ENCODE results near the gene UBAC2.

- no peak for TF ChIP-seq EZH2 (IDR thresholded peaks at IDR 0.05; ENCODE audit: borderline replicate concordance, low read length)
- TF ChIP-seq, protein P1, sequence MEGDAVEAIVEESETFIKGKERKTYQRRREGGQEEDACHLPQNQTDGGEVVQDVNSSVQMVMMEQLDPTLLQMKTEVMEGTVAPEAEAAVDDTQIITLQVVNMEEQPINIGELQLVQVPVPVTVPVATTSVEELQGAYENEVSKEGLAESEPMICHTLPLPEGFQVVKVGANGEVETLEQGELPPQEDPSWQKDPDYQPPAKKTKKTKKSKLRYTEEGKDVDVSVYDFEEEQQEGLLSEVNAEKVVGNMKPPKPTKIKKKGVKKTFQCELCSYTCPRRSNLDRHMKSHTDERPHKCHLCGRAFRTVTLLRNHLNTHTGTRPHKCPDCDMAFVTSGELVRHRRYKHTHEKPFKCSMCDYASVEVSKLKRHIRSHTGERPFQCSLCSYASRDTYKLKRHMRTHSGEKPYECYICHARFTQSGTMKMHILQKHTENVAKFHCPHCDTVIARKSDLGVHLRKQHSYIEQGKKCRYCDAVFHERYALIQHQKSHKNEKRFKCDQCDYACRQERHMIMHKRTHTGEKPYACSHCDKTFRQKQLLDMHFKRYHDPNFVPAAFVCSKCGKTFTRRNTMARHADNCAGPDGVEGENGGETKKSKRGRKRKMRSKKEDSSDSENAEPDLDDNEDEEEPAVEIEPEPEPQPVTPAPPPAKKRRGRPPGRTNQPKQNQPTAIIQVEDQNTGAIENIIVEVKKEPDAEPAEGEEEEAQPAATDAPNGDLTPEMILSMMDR (IDR thresholded peaks at IDR 0.05; ENCODE audit: low read length) = no peak
Measured at GRCh38 chr13:99207511-99207910, 6.9 kb downstream of the UBAC2 start.

Measured in OCI-LY1 (cell line).